Activated CD4-positive, alpha-beta T cell treated with anti-CD3 and anti-CD28 coated beads, Interleukin-2, amount 10 ng/mL, durations not matched to agents 7 days and 5 days (primary cell): Measurements from ENCODE around the gene MN1. TPM values are rescaled to one million over a fixed set of nuclear protein-coding genes. Genes with fewer than 3 reads are reported as not detected.

Experiments
- CTCF ChIA-PET: fragments of 350-600 bp; sonication (Branson Sonifier 250); formaldehyde crosslinking; loops from one replicate; lab custom pipeline; 2021; ENCODE audit warnings: antibody characterized with exemption; lab: Charles Lee
- POLR2A ChIA-PET: fragments of 350-600 bp; sonication (Branson Sonifier 250); formaldehyde crosslinking; loops from one replicate; lab custom pipeline; 2021; ENCODE audit warnings: antibody characterized with exemption; lab: Charles Lee
- DNase-seq: peaks from one replicate; pipeline ENCODE4 v3.0.0-alpha.2; 2020
- H3K27ac Mint-ChIP-seq: one replicate; pipeline ENCODE4 v1.8.0; 2021; ENCODE audit warnings: mild to moderate bottlenecking, moderate library complexity, mixed read lengths
- H3K27me3 Mint-ChIP-seq: one replicate; pipeline ENCODE4 v1.8.0; 2021; ENCODE audit warnings: mixed read lengths
- H3K36me3 Mint-ChIP-seq: one replicate; pipeline ENCODE4 v1.8.0; 2021; ENCODE audit warnings: low read depth, mixed read lengths
- H3K4me1 Mint-ChIP-seq: one replicate; pipeline ENCODE4 v1.8.0; 2021; ENCODE audit warnings: mixed read lengths
- H3K4me3 Mint-ChIP-seq: one replicate; pipeline ENCODE4 v1.8.0; 2021; ENCODE audit warnings: mild to moderate bottlenecking, moderate library complexity, mixed read lengths
- H3K9me3 Mint-ChIP-seq: one replicate; pipeline ENCODE4 v1.8.0; 2021; ENCODE audit warnings: mixed read lengths
- total RNA-seq, 2 experiments: library from RNA; stranded (reverse); gene quantifications; one replicate each; pipeline ENCODE4 v1.2.3, GENCODE V29; 2021

MN1 gene
- total RNA-seq, 2 experiments from 2014 or later = 0.10 to 0.12 TPM

- Mint-ChIP-seq H3K4me3 (no peak overlapping the region), H3K9me3 (no peaks in the 10 kb centered on the region), H3K36me3 (no peaks in the 10 kb centered on the region), H3K4me1 (no peaks in the 10 kb centered on the region), H3K27me3 (peaks cover 4% of the 10 kb centered on the region), H3K27ac (no peak overlapping the region)
- POLR2A ChIA-PET = no interaction called here
- no peak for DNase-seq
- CTCF ChIA-PET = no interaction called here
These were observed 34.9 kb downstream of the MN1 start for GRCh38 chr22:27766679-27767078.

GRCh38 chr22:27765706-27766291 is 35.8 kb downstream of the MN1 start:
- Mint-ChIP-seq H3K27me3 (peaks cover 4% of the 10 kb centered on the region), H3K4me3 (no peak overlapping the region), H3K27ac (no peak overlapping the region), H3K4me1 (no peaks in the 10 kb centered on the region), H3K36me3 (no peaks in the 10 kb centered on the region), H3K9me3 (no peaks in the 10 kb centered on the region)
- POLR2A ChIA-PET = no interaction called here
- no peak for DNase-seq
- CTCF ChIA-PET = no interaction called here

DNA sequence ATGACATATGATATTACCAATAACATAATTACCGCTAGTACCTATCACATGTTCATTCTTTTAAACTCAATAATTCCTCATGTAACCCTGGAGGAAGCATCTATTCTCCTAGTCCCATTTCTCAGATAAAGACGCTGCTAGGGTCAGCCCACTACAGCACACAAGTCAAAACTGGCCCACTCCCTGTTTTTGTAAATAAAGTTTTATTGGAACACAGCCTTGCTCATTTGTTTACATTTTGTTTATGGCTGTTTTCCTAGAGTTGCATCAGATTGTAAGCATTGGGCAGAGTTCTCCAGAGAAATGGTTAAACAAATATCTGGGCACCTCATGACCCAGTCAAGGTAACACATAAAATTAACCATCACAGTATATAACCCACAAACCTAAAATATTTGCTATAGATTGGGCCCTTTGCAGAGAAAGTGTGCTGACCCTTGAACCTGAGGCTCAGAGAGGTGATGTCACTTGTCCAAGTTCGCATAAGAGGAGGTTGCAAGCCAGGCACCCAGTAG is 36.8 kb downstream of the MN1 start:
- Mint-ChIP-seq H3K27me3 (peaks cover 4% of the 10 kb centered on the region), H3K9me3 (no peaks in the 10 kb centered on the region), H3K4me1 (no peaks in the 10 kb centered on the region), H3K36me3 (no peaks in the 10 kb centered on the region), H3K4me3 (no peak overlapping the region), H3K27ac (no peak overlapping the region)
- ChIA-PET CTCF (no interaction called here), POLR2A (no interaction called here)
- no peak for DNase-seq

GRCh38 chr22:27761665-27762064 is 39.9 kb downstream of the MN1 start:
- no peaks in the 10 kb centered on the region for H3K27me3 Mint-ChIP-seq
- no peak overlapping the region for H3K4me3 Mint-ChIP-seq
- H3K4me1 Mint-ChIP-seq = no peaks in the 10 kb centered on the region
- POLR2A ChIA-PET = no interaction called here
- CTCF ChIA-PET = interaction anchor here (0.6 kb wide), 1 partner anchor 386 kb away, joined by 3 read pairs; no protein-coding TSS in a partner anchor
- H3K36me3 Mint-ChIP-seq = no peaks in the 10 kb centered on the region
- H3K9me3 Mint-ChIP-seq = no peaks in the 10 kb centered on the region
- no peak for DNase-seq
- no peak overlapping the region for H3K27ac Mint-ChIP-seq

DNA sequence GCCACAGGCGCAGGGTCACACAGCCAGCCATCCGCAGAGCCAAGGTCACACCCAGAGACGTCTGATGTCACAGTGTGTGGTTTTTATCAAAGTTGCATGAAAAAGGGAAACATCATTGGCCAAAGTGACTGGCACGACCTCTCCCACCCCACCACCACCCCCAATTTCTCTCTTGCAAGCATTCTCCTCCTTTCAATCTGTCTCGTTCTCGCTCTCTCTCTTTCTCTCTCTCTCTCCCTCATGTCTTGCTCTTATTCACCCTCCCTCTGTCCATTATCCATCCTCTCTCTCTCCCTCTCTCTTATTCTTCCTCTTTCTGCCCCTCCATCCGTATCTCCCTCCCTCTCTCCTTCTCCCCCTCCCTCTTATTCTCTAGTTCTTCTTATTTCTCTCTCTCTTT is 40.6 kb downstream of the MN1 start:
- Mint-ChIP-seq H3K36me3 (no peaks in the 10 kb centered on the region), H3K9me3 (no peaks in the 10 kb centered on the region), H3K4me3 (no peak overlapping the region), H3K4me1 (no peaks in the 10 kb centered on the region), H3K27me3 (no peaks in the 10 kb centered on the region), H3K27ac (no peak overlapping the region)
- CTCF ChIA-PET = interaction anchor here (0.7 kb wide), 1 partner anchor 1101 kb away, joined by 3 read pairs; no protein-coding TSS in a partner anchor
- POLR2A ChIA-PET = no interaction called here
- no peak for DNase-seq

DNA sequence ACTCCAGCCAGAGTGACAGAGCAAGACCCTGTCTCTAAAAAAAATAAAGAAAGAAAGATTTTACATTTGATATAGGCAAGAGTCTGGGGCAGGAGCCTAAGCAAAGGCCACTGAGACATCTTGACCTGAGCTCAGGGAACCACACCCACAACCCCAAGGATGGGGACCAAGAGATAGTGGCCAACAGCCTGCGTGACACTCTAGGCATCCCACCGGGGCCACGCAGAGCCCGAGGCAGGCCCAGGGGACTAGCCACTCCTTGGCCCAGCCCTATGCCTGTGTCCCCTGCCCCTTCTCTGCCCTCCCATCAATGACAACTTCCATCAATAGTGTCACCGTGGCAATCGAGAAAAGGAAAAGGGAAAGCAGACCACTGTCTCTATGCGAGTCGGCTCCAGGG is 41.1 kb downstream of the MN1 start:
- no peaks in the 10 kb centered on the region for H3K9me3 Mint-ChIP-seq
- no peak for DNase-seq
- ChIA-PET POLR2A (no interaction called here), CTCF (interaction anchor here (0.7 kb wide), 1 partner anchor 1101 kb away, joined by 3 read pairs; no protein-coding TSS in a partner anchor)
- H3K4me3 Mint-ChIP-seq = no peak overlapping the region
- no peaks in the 10 kb centered on the region for H3K36me3 Mint-ChIP-seq
- H3K4me1 Mint-ChIP-seq = no peaks in the 10 kb centered on the region
- H3K27me3 Mint-ChIP-seq = no peaks in the 10 kb centered on the region
- H3K27ac Mint-ChIP-seq = no peak overlapping the region

- Mint-ChIP-seq H3K4me3 (no peak overlapping the region), H3K27ac (no peak overlapping the region), H3K27me3 (no peaks in the 10 kb centered on the region), H3K36me3 (no peaks in the 10 kb centered on the region), H3K9me3 (no peaks in the 10 kb centered on the region), H3K4me1 (no peaks in the 10 kb centered on the region)
- ChIA-PET CTCF (no interaction called here), POLR2A (no interaction called here)
- DNase-seq = no peak
These were observed 43.5 kb downstream of the MN1 start for GRCh38 chr22:27757928-27758525.

DNA sequence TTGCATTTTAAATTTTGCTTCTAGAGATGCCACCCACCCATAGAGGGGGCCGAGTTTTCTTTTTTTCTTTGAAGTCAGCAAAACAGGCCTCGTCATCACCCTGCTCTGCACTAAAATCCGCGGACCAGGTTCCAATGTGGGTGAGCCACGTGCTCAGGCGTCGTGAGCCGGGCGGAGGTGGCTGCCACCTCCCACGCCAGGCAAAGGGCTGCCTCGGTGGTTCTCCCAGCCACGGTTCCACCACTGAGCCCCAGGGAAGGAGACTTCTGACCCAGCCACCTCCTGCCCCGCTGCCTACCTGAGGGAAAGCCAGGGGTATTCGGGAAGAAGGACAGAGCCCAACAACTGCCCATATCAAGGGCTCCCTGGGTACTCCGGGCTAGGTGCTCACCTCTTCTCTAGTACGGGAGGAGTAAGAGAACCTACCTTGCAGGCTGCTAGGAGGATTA is 45.3 kb downstream of the MN1 start:
- Mint-ChIP-seq H3K27ac (no peak overlapping the region), H3K4me3 (no peak overlapping the region), H3K27me3 (no peaks in the 10 kb centered on the region), H3K9me3 (no peaks in the 10 kb centered on the region), H3K4me1 (no peaks in the 10 kb centered on the region), H3K36me3 (no peaks in the 10 kb centered on the region)
- CTCF ChIA-PET = no interaction called here
- no peak for DNase-seq
- POLR2A ChIA-PET = no interaction called here

- Mint-ChIP-seq H3K27ac (no peak overlapping the region), H3K36me3 (no peaks in the 10 kb centered on the region), H3K9me3 (no peaks in the 10 kb centered on the region), H3K4me3 (no peak overlapping the region), H3K27me3 (no peaks in the 10 kb centered on the region), H3K4me1 (no peaks in the 10 kb centered on the region)
- DNase-seq = no peak
- POLR2A ChIA-PET = no interaction called here
- CTCF ChIA-PET = no interaction called here
These were observed 45.9 kb downstream of the MN1 start for GRCh38 chr22:27755521-27756211.

GRCh38 chr22:27754888-27755480 is 46.6 kb downstream of the MN1 start:
- Mint-ChIP-seq H3K4me3 (no peak overlapping the region), H3K27ac (no peak overlapping the region), H3K36me3 (no peaks in the 10 kb centered on the region), H3K27me3 (no peaks in the 10 kb centered on the region), H3K4me1 (no peaks in the 10 kb centered on the region), H3K9me3 (no peaks in the 10 kb centered on the region)
- no peak for DNase-seq
- ChIA-PET CTCF (no interaction called here), POLR2A (no interaction called here)

- Mint-ChIP-seq H3K4me1 (no peaks in the 10 kb centered on the region), H3K27ac (no peak overlapping the region), H3K36me3 (no peaks in the 10 kb centered on the region), H3K9me3 (no peaks in the 10 kb centered on the region), H3K4me3 (no peak overlapping the region), H3K27me3 (peaks cover 1% of the 10 kb centered on the region)
- DNase-seq = no peak
- ChIA-PET CTCF (no interaction called here), POLR2A (no interaction called here)
These were observed 47.2 kb downstream of the MN1 start for GRCh38 chr22:27754247-27754887.

DNA sequence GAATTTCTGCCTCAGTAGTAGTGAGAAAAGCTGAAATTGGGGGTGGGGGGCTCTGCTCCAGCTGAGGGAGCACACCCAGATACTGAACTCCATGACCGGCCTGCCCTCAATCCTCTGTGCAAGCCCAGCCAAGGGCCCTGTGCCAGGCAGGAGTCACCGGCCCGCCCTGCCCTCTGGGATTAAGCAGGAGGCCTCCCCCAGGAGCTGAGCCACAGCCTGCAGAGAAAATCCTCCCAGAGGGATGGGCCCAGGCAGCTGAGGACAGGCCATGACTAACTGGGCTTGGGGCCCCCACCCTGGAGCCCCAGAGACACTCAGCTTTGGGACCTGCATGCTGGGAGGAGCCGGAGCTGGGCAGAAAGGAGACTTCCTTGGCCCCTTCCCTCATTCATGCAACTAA is 48.8 kb downstream of the MN1 start:
- Mint-ChIP-seq H3K27ac (no peak overlapping the region), H3K9me3 (no peaks in the 10 kb centered on the region)
- no peak for DNase-seq

DNA sequence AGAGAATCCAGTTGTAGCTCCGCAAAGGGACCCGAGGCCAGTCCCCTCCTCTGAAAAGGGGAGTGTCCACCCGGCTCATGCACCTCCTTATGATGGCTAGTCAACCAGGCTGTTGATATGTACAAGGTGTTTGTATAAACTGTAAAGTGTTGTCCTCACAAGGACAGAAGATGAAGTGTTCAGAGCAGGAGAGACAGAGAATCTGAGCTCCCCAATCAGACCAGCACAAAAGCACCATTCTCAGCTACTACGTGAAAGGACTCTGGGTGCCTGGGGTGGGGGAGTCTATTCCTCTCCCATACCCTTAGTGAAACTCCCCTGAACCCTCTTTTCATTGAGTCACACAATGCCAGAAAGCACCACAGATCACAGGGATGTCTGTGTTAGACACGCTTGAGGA is 49.4 kb downstream of the MN1 start:
- H3K27me3 Mint-ChIP-seq = peaks cover 7% of the 10 kb centered on the region
- H3K36me3 Mint-ChIP-seq = no peaks in the 10 kb centered on the region
- ChIA-PET CTCF (no interaction called here), POLR2A (no interaction called here)
- H3K27ac Mint-ChIP-seq = no peak overlapping the region
- no peaks in the 10 kb centered on the region for H3K9me3 Mint-ChIP-seq
- no peak for DNase-seq
- H3K4me3 Mint-ChIP-seq = no peak overlapping the region
- H3K4me1 Mint-ChIP-seq = no peaks in the 10 kb centered on the region

More for the DNA sequence above, 48.8 kb downstream of the MN1 start:
- Mint-ChIP-seq H3K4me1 (no peaks in the 10 kb centered on the region), H3K4me3 (no peak overlapping the region), H3K27me3 (peaks cover 7% of the 10 kb centered on the region), H3K36me3 (no peaks in the 10 kb centered on the region)
- POLR2A ChIA-PET = no interaction called here
- CTCF ChIA-PET = no interaction called here
